A673 (cell line): ENCODE results near the gene NEK1. TPM values are rescaled to one million over a fixed set of nuclear protein-coding genes. Genes with fewer than 3 reads are reported as not detected.

Source experiments
- BruUV-seq: library from RNA; stranded (reverse); fragments of 400-500 nt; replicated peaks from 2 replicates; lab custom pipeline; 2021; lab: Mats Ljungman, UMichigan
- CTCF ChIA-PET: fragments of 300-600 bp; sonication (Branson Sonifier 250); formaldehyde crosslinking; loops from one replicate; lab custom pipeline; 2022; ENCODE audit warnings: antibody characterized with exemption; lab: Charles Lee
- POLR2A ChIA-PET: fragments of 300-600 bp; sonication (Branson Sonifier 250); formaldehyde crosslinking; loops from one replicate; lab custom pipeline; 2022; ENCODE audit warnings: antibody characterized with exemption; ENCODE audit not compliant: low non-redundant PET; lab: Charles Lee
- DNase-seq: peaks from one replicate; pipeline ENCODE4 v3.0.0-alpha.2; 2015; ENCODE audit warnings: low spot score
- H3K27ac ChIP-seq: fragments of 200-600 bp; sonication (generic); 2 replicates; pipeline ENCODE4 v1.5.1; 2016; ENCODE audit warnings: mixed run types, low read depth, mild to moderate bottlenecking, mixed read lengths, antibody characterized with exemption, low read length; ENCODE audit not compliant: poor library complexity, severe bottlenecking
- H3K27me3 ChIP-seq: fragments of 200-600 bp; sonication (generic); replicated peaks from 2 replicates; pipeline ENCODE4 v1.6.1; 2017; ENCODE audit warnings: mixed run types, low read depth, mild to moderate bottlenecking, mixed read lengths, antibody characterized with exemption, low read length; ENCODE audit not compliant: insufficient read depth, poor library complexity
- H3K36me3 ChIP-seq: fragments of 200-600 bp; sonication (generic); 2 replicates; pipeline ENCODE4 v1.6.1; 2016; ENCODE audit warnings: mixed run types, mild to moderate bottlenecking, mixed read lengths, antibody characterized with exemption, low read length; ENCODE audit not compliant: insufficient read depth, poor library complexity, severe bottlenecking
- H3K4me1 ChIP-seq: fragments of 200-600 bp; sonication (generic); 2 replicates; pipeline ENCODE4 v1.6.1; 2017; ENCODE audit warnings: mixed run types, mild to moderate bottlenecking, mixed read lengths, antibody characterized with exemption, low read length; ENCODE audit not compliant: insufficient read depth, poor library complexity, severe bottlenecking
- H3K4me3 ChIP-seq: fragments of 200-600 bp; sonication (generic); 2 replicates; pipeline ENCODE4 v1.5.1; 2016; ENCODE audit warnings: low read depth, mixed run types, mild to moderate bottlenecking, mixed read lengths, low read length; ENCODE audit not compliant: poor library complexity, severe bottlenecking
- H3K9me3 ChIP-seq: fragments of 200-600 bp; sonication (generic); 2 replicates; pipeline ENCODE4 v1.6.1; 2016; ENCODE audit warnings: mixed run types, low read depth, mild to moderate bottlenecking, mixed read lengths, antibody characterized with exemption, low read length; ENCODE audit not compliant: poor library complexity, severe bottlenecking
- CTCF ChIP-seq: fragments of 300-800, 200-600 bp; sonication (generic); conservative IDR thresholded peaks from 2 replicates; pipeline ENCODE4 v1.5.1; 2017; ENCODE audit warnings: low read depth, mild to moderate bottlenecking, antibody characterized with exemption, low read length, moderate library complexity, mixed read lengths
- EZH2 ChIP-seq: fragments of 200-600 bp; sonication (generic); IDR thresholded peaks from 2 replicates; pipeline ENCODE4 v1.6.1; 2017; ENCODE audit warnings: borderline replicate concordance, low read depth, mild to moderate bottlenecking, mixed read lengths, antibody characterized with exemption, low read length; ENCODE audit not compliant: poor library complexity, severe bottlenecking
- intact Hi-C: fragments of 100-400 bp; cut with micrococcal nuclease; formaldehyde crosslinking; loops from one replicate; pipeline ENCODE4 v1.10.0; 2022; ENCODE audit not compliant: unreplicated experiment
- total RNA-seq: library from RNA; stranded (reverse); gene quantifications from 2 replicates; pipeline ENCODE4 v1.2.3, GENCODE V29; 2021

NEK1 gene
- total RNA-seq, 1 experiment from 2014 or later = 12.9 TPM

GRCh38 chr4:169640261-169640870 is 28.0 kb upstream of the NEK1 start:
- Histone ChIP-seq H3K9me3 (no peaks in the 10 kb centered on the region), H3K4me3 (no peak overlapping the region), H3K4me1 (peaks cover 6% of the 10 kb centered on the region), H3K27me3 (no peaks in the 10 kb centered on the region), H3K36me3 (no peaks in the 10 kb centered on the region), H3K27ac (no peak overlapping the region)
- TF ChIP-seq CTCF = no peak
- TF ChIP-seq EZH2 = no peak
- ChIA-PET POLR2A (no interaction called here), CTCF (no interaction called here)
- no peak for DNase-seq
- no TSS peak for BruUV-seq
- intact Hi-C loops = no loop called here

GRCh38 chr4:169634975-169635374 is 22.6 kb upstream of the NEK1 start:
- BruUV-seq = no TSS peak
- Histone ChIP-seq H3K4me1 (peaks cover 5% of the 10 kb centered on the region), H3K9me3 (no peaks in the 10 kb centered on the region), H3K27me3 (no peaks in the 10 kb centered on the region), H3K4me3 (no peak overlapping the region), H3K27ac (no peak overlapping the region), H3K36me3 (no peaks in the 10 kb centered on the region)
- intact Hi-C loops = no loop called here
- TF ChIP-seq EZH2 (no peak), CTCF (no peak)
- no peak for DNase-seq
- ChIA-PET POLR2A (interaction anchor here (0.7 kb wide), 1 partner anchor 350 kb away, joined by 3 read pairs; no protein-coding TSS in a partner anchor), CTCF (no interaction called here)

GRCh38 chr4:169632896-169633295 is 20.5 kb upstream of the NEK1 start:
- no peak for DNase-seq
- no peaks in the 10 kb centered on the region for H3K27me3 ChIP-seq
- H3K36me3 ChIP-seq = no peaks in the 10 kb centered on the region
- POLR2A ChIA-PET = no interaction called here
- intact Hi-C loops = no loop called here
- H3K9me3 ChIP-seq = no peaks in the 10 kb centered on the region
- TF ChIP-seq CTCF (no peak), EZH2 (no peak)
- peak overlapping the region; percentile 35 for H3K27ac ChIP-seq
- peaks cover 4% of the 10 kb centered on the region for H3K4me1 ChIP-seq
- CTCF ChIA-PET = no interaction called here
- no TSS peak for BruUV-seq
- no peak overlapping the region for H3K4me3 ChIP-seq
